B cell (primary cell): ENCODE results near the gene PCDHB7. TPM values are rescaled to one million over a fixed set of nuclear protein-coding genes. Genes with fewer than 3 reads are reported as not detected.
"Not testable (repeated sequence)": the region's sequence is repeated elsewhere in the genome, so short reads cannot be mapped to it uniquely, and the experiment has no call there.

Experiments
- ATAC-seq: fragments of 200-7000 bp; cut with Tn5 transposase; one replicate; pipeline ENCODE4 v1.10.0; 2021; ENCODE audit warnings: low read depth, mild to moderate bottlenecking, moderate number of reproducible peaks, moderate library complexity
- CTCF ChIA-PET: fragments of 350-600 bp; sonication (Branson Sonifier 250); formaldehyde crosslinking; loops from one replicate; lab custom pipeline; 2021; ENCODE audit warnings: antibody characterized with exemption, inconsistent platforms; lab: Charles Lee
- POLR2A ChIA-PET: fragments of 350-600 bp; sonication (Branson Sonifier 250); formaldehyde crosslinking; loops from one replicate; lab custom pipeline; 2021; ENCODE audit warnings: antibody characterized with exemption; lab: Charles Lee
- DNase-seq: peaks from one replicate; pipeline ENCODE4 v3.0.0; 2013
- H2AFZ ChIP-seq: 2 replicates; pipeline ENCODE4 v1.6.1; 2012; ENCODE audit warnings: mild to moderate bottlenecking, low read depth, low read length; ENCODE audit not compliant: insufficient read depth, poor library complexity, severe bottlenecking
- H3K27ac ChIP-seq, 2 donors: 1 replicate in 1 of 2; 2 replicates in 1 of 2; pipeline ENCODE4 v1.5.1; 2012 to 2013; ENCODE audit warnings: low read length in 2 of 2, mild to moderate bottlenecking in 2 of 2, moderate library complexity in 1 of 2
- H3K27me3 ChIP-seq, 4 experiments: fragments of 200-600 bp in 1 of 4; sonication (generic) in 1 of 4; replicated peaks in 1 of 4; 1 replicate in 2 of 4; 2 replicates in 2 of 4; pipeline versions ENCODE4 v1.6.1 to v1.7.0; 2013 to 2016; ENCODE audit warnings: low read length in 3 of 4, mild to moderate bottlenecking in 2 of 4, mixed read lengths in 1 of 4, moderate library complexity in 1 of 4; ENCODE audit not compliant: insufficient read depth in 4 of 4, control insufficient read depth in 3 of 4; ENCODE audit errors: control extremely low read depth in 1 of 4
- H3K36me3 ChIP-seq, 2 experiments: replicated peaks in 1 of 2; 1 replicate in 1 of 2; 2 replicates in 1 of 2; pipeline versions ENCODE4 v1.6.1 to v1.7.1; 2013; ENCODE audit warnings: low read length in 1 of 2; ENCODE audit not compliant: insufficient read depth in 2 of 2, control insufficient read depth in 1 of 2; ENCODE audit errors: control extremely low read depth in 1 of 2, extremely low read depth in 1 of 2
- H3K4me1 ChIP-seq, 2 donors: fragments of 200-600 bp in 1 of 2; sonication (generic) in 1 of 2; 1 replicate in 1 of 2; 2 replicates in 1 of 2; pipeline versions ENCODE4 v1.5.1 to v1.6.1; 2013 to 2017; ENCODE audit warnings: low read length in 2 of 2; ENCODE audit not compliant: control insufficient read depth in 2 of 2, insufficient read depth in 2 of 2
- H3K4me2 ChIP-seq: replicated peaks from 2 replicates; pipeline ENCODE3; 2012; ENCODE audit warnings: mild to moderate bottlenecking, low read depth, low read length; ENCODE audit not compliant: poor library complexity, severe bottlenecking
- H3K4me3 ChIP-seq, 5 experiments: fragments of 200-600 bp in 1 of 5; sonication (generic) in 1 of 5; 1 replicate in 3 of 5; 2 replicates in 2 of 5; pipeline versions ENCODE4 v1.5.1 to v1.7.0; 2011 to 2016; ENCODE audit warnings: low read length in 4 of 5, mild to moderate bottlenecking in 4 of 5, low read depth in 2 of 5, control low read depth in 1 of 5, moderate library complexity in 1 of 5; ENCODE audit not compliant: insufficient read depth in 1 of 5; ENCODE audit errors: control extremely low read depth in 1 of 5, extremely low read depth in 1 of 5
- H3K79me2 ChIP-seq: fragments of 200-600 bp; sonication (generic); one replicate; pipeline ENCODE4 v1.6.0; 2016; ENCODE audit warnings: low read length; ENCODE audit not compliant: control insufficient read depth, insufficient read depth
- H3K9ac ChIP-seq: fragments of 200-600 bp; sonication (generic); 2 replicates; pipeline ENCODE4 v1.6.1; 2017; ENCODE audit warnings: mild to moderate bottlenecking, low read length, moderate library complexity
- H3K9me3 ChIP-seq, 3 donors: one replicate each; pipeline versions ENCODE4 v1.6.1 to v1.7.1; 2013; ENCODE audit warnings: low read length in 2 of 3; ENCODE audit not compliant: control insufficient read depth in 2 of 3, insufficient read depth in 1 of 3; ENCODE audit errors: control extremely low read depth in 1 of 3
- H4K20me1 ChIP-seq: 2 replicates; pipeline ENCODE4 v1.6.0; 2012; ENCODE audit warnings: mild to moderate bottlenecking, low read length; ENCODE audit not compliant: insufficient read depth, control insufficient read depth, poor library complexity, severe bottlenecking
- H3K27ac Mint-ChIP-seq: one replicate; pipeline ENCODE4 v1.8.0; 2021; ENCODE audit warnings: mixed read lengths
- H3K27me3 Mint-ChIP-seq: one replicate; pipeline ENCODE4 v1.8.0; 2021; ENCODE audit warnings: mixed read lengths
- H3K4me1 Mint-ChIP-seq: one replicate; pipeline ENCODE4 v1.8.0; 2021; ENCODE audit warnings: mixed read lengths
- H3K4me3 Mint-ChIP-seq: one replicate; pipeline ENCODE4 v1.8.0; 2021; ENCODE audit warnings: mixed read lengths
- H3K9me3 Mint-ChIP-seq: one replicate; pipeline ENCODE4 v1.8.0; 2022; ENCODE audit warnings: mixed read lengths; ENCODE audit not compliant: insufficient read depth
- EZH2 ChIP-seq: IDR thresholded peaks from 2 replicates; pipeline ENCODE4 v1.6.1; 2012; ENCODE audit warnings: borderline replicate concordance, low read depth, mild to moderate bottlenecking, moderate library complexity, low read length; ENCODE audit not compliant: insufficient read depth, poor library complexity, severe bottlenecking
- WGBS: methylation state at CpG from one replicate; pipeline ENCODE4 v1.1.5; 2013; ENCODE audit warnings: missing lambda C conversion rate; ENCODE audit not compliant: insufficient coverage; 5-methylcytosine and 5-hydroxymethylcytosine counted together
- intact Hi-C: fragments of 100-400 bp; cut with micrococcal nuclease; formaldehyde crosslinking; loops from one replicate; pipeline ENCODE4 v1.10.0; 2022
- polyA plus RNA-seq: library from polyadenylated mRNA; depleted of rRNA; stranded (reverse); fragments of >200 nt; gene quantifications from 2 replicates; pipeline ENCODE4 v1.2.3, GENCODE V29; 2012
- total RNA-seq, 2 donors: library from RNA; stranded (reverse); fragments of 120-200 nt in 1 of 2; gene quantifications; 1 replicate in 1 of 2; 2 replicates in 1 of 2; pipeline versions ENCODE4 v1.2.3 to v1.2.4, GENCODE V29; 2013 to 2022
- TF ChIP-seq, protein P1 (sequence below): fragments of 200-600 bp; IDR thresholded peaks from one replicate; pipeline ENCODE4 v1.8.0; 2022; ENCODE audit warnings: antibody characterized with exemption, mild to moderate bottlenecking

Gene PCDHB7
- total and polyA plus RNA-seq, 2 donors (not counting 1 experiment from before 2014, with no cell fraction given) = not detected

DNA sequence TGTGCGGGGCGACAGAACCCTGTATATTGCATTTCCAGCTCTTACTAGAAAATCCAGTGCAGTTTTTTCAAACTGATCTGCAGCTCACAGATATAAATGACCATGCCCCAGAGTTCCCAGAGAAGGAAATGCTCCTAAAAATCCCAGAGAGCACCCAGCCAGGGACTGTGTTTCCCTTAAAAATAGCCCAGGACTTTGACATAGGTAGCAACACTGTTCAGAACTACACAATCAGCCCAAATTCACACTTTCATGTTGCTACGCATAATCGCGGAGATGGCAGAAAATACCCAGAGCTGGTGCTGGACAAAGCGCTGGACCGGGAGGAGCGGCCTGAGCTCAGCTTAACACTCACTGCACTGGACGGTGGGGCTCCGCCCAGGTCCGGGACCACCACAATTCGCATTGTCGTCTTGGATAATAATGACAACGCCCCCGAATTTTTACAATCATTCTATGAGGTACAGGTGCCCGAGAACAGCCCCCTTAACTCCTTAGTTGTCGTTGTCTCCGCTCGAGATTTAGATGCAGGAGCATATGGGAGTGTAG is 36.7 kb upstream of the PCDHB7 start:
- Mint-ChIP-seq H3K27me3 (peaks cover 6% of the 10 kb centered on the region), H3K9me3 (peaks cover 23% of the 10 kb centered on the region), H3K27ac (no peak overlapping the region), H3K4me1 (no peaks in the 10 kb centered on the region), H3K4me3 (no peak overlapping the region)
- 52% methylated on average over 19 of the region's 19 CpGs for WGBS
- Histone ChIP-seq H2AFZ (no peak overlapping the region), H3K27me3 (peaks cover 0 to 13% (median 6%) of the 10 kb centered on the region in 4 experiments), H3K4me2 (no peak overlapping the region), H3K9me3 (peaks cover 7 to 28% (median 13%) of the 10 kb centered on the region in 3 donors), H4K20me1 (no peaks in the 10 kb centered on the region), H3K27ac (no peak overlapping the region), H3K4me3 (no peak overlapping the region), H3K79me2 (no peaks in the 10 kb centered on the region), H3K9ac (no peak overlapping the region), H3K4me1 (no peaks in the 10 kb centered on the region), H3K36me3 (no peaks in the 10 kb centered on the region)
- TF ChIP-seq, protein P1, sequence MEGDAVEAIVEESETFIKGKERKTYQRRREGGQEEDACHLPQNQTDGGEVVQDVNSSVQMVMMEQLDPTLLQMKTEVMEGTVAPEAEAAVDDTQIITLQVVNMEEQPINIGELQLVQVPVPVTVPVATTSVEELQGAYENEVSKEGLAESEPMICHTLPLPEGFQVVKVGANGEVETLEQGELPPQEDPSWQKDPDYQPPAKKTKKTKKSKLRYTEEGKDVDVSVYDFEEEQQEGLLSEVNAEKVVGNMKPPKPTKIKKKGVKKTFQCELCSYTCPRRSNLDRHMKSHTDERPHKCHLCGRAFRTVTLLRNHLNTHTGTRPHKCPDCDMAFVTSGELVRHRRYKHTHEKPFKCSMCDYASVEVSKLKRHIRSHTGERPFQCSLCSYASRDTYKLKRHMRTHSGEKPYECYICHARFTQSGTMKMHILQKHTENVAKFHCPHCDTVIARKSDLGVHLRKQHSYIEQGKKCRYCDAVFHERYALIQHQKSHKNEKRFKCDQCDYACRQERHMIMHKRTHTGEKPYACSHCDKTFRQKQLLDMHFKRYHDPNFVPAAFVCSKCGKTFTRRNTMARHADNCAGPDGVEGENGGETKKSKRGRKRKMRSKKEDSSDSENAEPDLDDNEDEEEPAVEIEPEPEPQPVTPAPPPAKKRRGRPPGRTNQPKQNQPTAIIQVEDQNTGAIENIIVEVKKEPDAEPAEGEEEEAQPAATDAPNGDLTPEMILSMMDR = no peak
- no peak for TF ChIP-seq EZH2
- POLR2A ChIA-PET = no interaction called here
- CTCF ChIA-PET = no interaction called here
- intact Hi-C loops = no loop called here
- DNase-seq = no peak
- no peak for ATAC-seq

DNA sequence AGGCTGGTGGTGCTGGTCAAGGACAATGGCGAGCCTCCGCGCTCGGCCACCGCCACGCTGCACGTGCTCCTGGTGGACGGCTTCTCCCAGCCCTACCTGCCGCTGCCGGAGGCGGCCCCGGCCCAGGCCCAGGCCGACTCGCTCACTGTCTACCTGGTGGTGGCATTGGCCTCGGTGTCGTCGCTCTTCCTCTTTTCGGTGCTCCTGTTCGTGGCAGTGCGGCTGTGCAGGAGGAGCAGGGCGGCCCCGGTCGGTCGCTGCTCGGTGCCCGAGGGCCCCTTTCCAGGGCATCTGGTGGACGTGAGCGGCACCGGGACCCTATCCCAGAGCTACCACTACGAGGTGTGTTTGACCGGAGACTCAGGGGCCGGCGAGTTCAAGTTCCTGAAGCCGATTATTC is 35.1 kb upstream of the PCDHB7 start:
- POLR2A ChIA-PET, H3K4me1 ChIP-seq, H4K20me1 ChIP-seq, H3K4me3 ChIP-seq, H3K4me3 Mint-ChIP-seq, intact Hi-C loops, H3K36me3 ChIP-seq, H3K4me2 ChIP-seq, H3K79me2 ChIP-seq, H3K27ac Mint-ChIP-seq, H3K9ac ChIP-seq, H3K27ac ChIP-seq, DNase-seq, CTCF ChIA-PET, ATAC-seq, H2AFZ ChIP-seq, H3K4me1 Mint-ChIP-seq: not testable (repeated sequence)
- Mint-ChIP-seq H3K27me3 (peaks cover 13% of the 10 kb centered on the region), H3K9me3 (peaks cover 23% of the 10 kb centered on the region)
- Histone ChIP-seq H3K27me3 (peaks cover 0 to 13% (median 6%) of the 10 kb centered on the region in 4 experiments), H3K9me3 (peaks cover 7 to 28% (median 13%) of the 10 kb centered on the region in 3 donors)
- 59% methylated on average over 28 of the region's 34 CpGs for WGBS
